Endothelial cell of umbilical vein (primary cell): ENCODE measurements around the gene H2AZ2. TPM values are rescaled to one million over a fixed set of nuclear protein-coding genes. Genes with fewer than 3 reads are reported as not detected.

Experiments
- BruUV-seq: library from RNA; stranded (reverse); fragments of 400-500 nt; replicated peaks from 2 replicates; lab custom pipeline; 2021; lab: Mats Ljungman, UMichigan
- CTCF ChIA-PET: fragments of 300-600, 350-600 bp; sonication (Branson Sonifier 250); formaldehyde crosslinking; loops from one replicate; lab custom pipeline; 2021; ENCODE audit warnings: antibody characterized with exemption, inconsistent platforms; lab: Charles Lee
- POLR2A ChIA-PET: fragments of 300-600, 350-600 bp; sonication (Branson Sonifier 250); formaldehyde crosslinking; loops from one replicate; lab custom pipeline; 2021; ENCODE audit warnings: antibody characterized with exemption, inconsistent platforms; lab: Charles Lee
- DNase-seq: peaks from one replicate; pipeline ENCODE4 v3.0.0-alpha.2; 2011; ENCODE audit warnings: low read depth, low spot score
- FAIRE-seq: peaks from 2 replicates; lab custom pipeline; 2011; peaks lifted over from hg19 to GRCh38; lab: Jason Lieb, UNC
- H2AFZ ChIP-seq: 2 replicates; pipeline ENCODE4 v1.6.0; 2012; ENCODE audit warnings: low read depth, low read length, control low read depth, inconsistent platforms
- H3K27ac ChIP-seq: 2 replicates; pipeline ENCODE4 v1.5.1; 2011; ENCODE audit warnings: low read depth, mild to moderate bottlenecking, control low read depth, low read length, moderate library complexity; ENCODE audit not compliant: insufficient read depth
- H3K27me3 ChIP-seq, 2 experiments: 2 replicates each; pipeline versions ENCODE4 v1.6.0 to v1.6.1; 2011; ENCODE audit warnings: low read length in 2 of 2, mixed read lengths in 1 of 2; ENCODE audit not compliant: control insufficient read depth in 2 of 2, insufficient read depth in 2 of 2
- H3K36me3 ChIP-seq, 2 experiments: 2 replicates in 1 of 2; 3 replicates in 1 of 2; pipeline ENCODE4 v1.5.1; 2011; ENCODE audit warnings: low read length in 2 of 2, mild to moderate bottlenecking in 1 of 2, moderate library complexity in 1 of 2; ENCODE audit not compliant: control insufficient read depth in 2 of 2, insufficient read depth in 2 of 2; ENCODE audit errors: extremely low read depth in 1 of 2
- H3K4me1 ChIP-seq: 3 replicates; pipeline ENCODE4 v1.5.1; 2011; ENCODE audit warnings: mild to moderate bottlenecking, low read length; ENCODE audit not compliant: control insufficient read depth, insufficient read depth; ENCODE audit errors: extremely low read depth
- H3K4me2 ChIP-seq: 2 replicates; pipeline ENCODE4 v1.6.1; 2011; ENCODE audit warnings: low read length, control low read depth, mixed read lengths; ENCODE audit not compliant: insufficient read depth
- H3K4me3 ChIP-seq, 3 experiments: fragments of 200-600 bp in 1 of 3; sonication (generic), shearing (Covaris generic) in 1 of 3; replicated peaks in 1 of 3; 2 replicates each; pipeline ENCODE4 v1.5.1; 2011 to 2016; ENCODE audit warnings: control low read depth in 3 of 3, low read length in 3 of 3, mild to moderate bottlenecking in 2 of 3, inconsistent platforms in 1 of 3, low read depth in 1 of 3, moderate library complexity in 1 of 3; ENCODE audit not compliant: insufficient read depth in 1 of 3
- H3K79me2 ChIP-seq: 2 replicates; pipeline ENCODE4 v1.6.0; 2012; ENCODE audit warnings: low read length, inconsistent platforms; ENCODE audit not compliant: control insufficient read depth, insufficient read depth
- H3K9ac ChIP-seq: replicated peaks from 2 replicates; pipeline ENCODE3; 2011; ENCODE audit warnings: low read length, control low read depth; ENCODE audit not compliant: insufficient read depth; ENCODE audit errors: extremely low read depth
- H3K9me1 ChIP-seq: replicated peaks from 3 replicates; pipeline ENCODE4 v1.6.0; 2011; ENCODE audit warnings: mild to moderate bottlenecking, low read length; ENCODE audit not compliant: control insufficient read depth, insufficient read depth; ENCODE audit errors: extremely low read depth
- H3K9me3 ChIP-seq: replicated peaks from 2 replicates; pipeline ENCODE4 v1.5.1; 2012; ENCODE audit warnings: low read length, inconsistent platforms; ENCODE audit not compliant: control insufficient read depth, insufficient read depth
- H4K20me1 ChIP-seq: replicated peaks from 2 replicates; pipeline ENCODE3; 2011; ENCODE audit warnings: mild to moderate bottlenecking, low read length; ENCODE audit not compliant: control insufficient read depth, insufficient read depth; ENCODE audit errors: extremely low read depth
- CTCF ChIP-seq, 2 donors: IDR thresholded peaks; 1 replicate in 1 of 2; 2 replicates in 1 of 2; pipeline ENCODE4 v1.5.1; 2011; ENCODE audit warnings: low read length in 2 of 2, mild to moderate bottlenecking in 2 of 2, moderate library complexity in 2 of 2, control low read depth in 1 of 2, inconsistent platforms in 1 of 2, low read depth in 1 of 2; ENCODE audit not compliant: insufficient read depth in 1 of 2; ENCODE audit errors: extremely low read depth in 1 of 2
- EZH2 ChIP-seq: IDR thresholded peaks from 2 replicates; pipeline ENCODE4 v1.6.1; 2012; ENCODE audit warnings: borderline replicate concordance, low read depth, mild to moderate bottlenecking, moderate library complexity, low read length, inconsistent platforms; ENCODE audit not compliant: severe bottlenecking
- FOS ChIP-seq: IDR thresholded peaks from 2 replicates; pipeline ENCODE4 v1.6.1; 2011; ENCODE audit warnings: mild to moderate bottlenecking, low read length, moderate library complexity, borderline replicate concordance; ENCODE audit not compliant: insufficient read depth
- GATA2 ChIP-seq: IDR thresholded peaks from 2 replicates; pipeline ENCODE4 v1.7.0; 2011; ENCODE audit warnings: low read depth, mild to moderate bottlenecking, moderate library complexity, mixed read lengths, low read length; ENCODE audit not compliant: insufficient read length, insufficient read depth
- JUN ChIP-seq: IDR thresholded peaks from 2 replicates; pipeline ENCODE4 v1.6.1; 2011; ENCODE audit warnings: borderline replicate concordance, low read depth; ENCODE audit not compliant: insufficient read length, insufficient read depth
- MAX ChIP-seq: IDR thresholded peaks from 2 replicates; pipeline ENCODE4 v1.6.1; 2011; ENCODE audit not compliant: insufficient read depth, insufficient read length
- MYC ChIP-seq: IDR thresholded peaks from one replicate; pipeline ENCODE4 v1.6.1; 2011; ENCODE audit warnings: mild to moderate bottlenecking, low read depth, low read length
- POLR2A ChIP-seq: IDR thresholded peaks from 2 replicates; pipeline ENCODE4 v1.6.1; 2012; ENCODE audit warnings: low read depth, mild to moderate bottlenecking, control low read depth, low read length
- POLR2AphosphoS5 ChIP-seq: IDR thresholded peaks from 2 replicates; pipeline ENCODE4 v1.6.1; 2012; ENCODE audit warnings: low read depth, mild to moderate bottlenecking, control low read depth, low read length, moderate library complexity; ENCODE audit not compliant: insufficient read depth
- dilution Hi-C: fragments of 300-500 bp; cut with MboI; formaldehyde crosslinking; loops from one replicate; pipeline ENCODE4 v1.15.0; 2019; ENCODE audit warnings: low sequenced_read_pairs; ENCODE audit not compliant: extremely low pct_ligation_motif_present
- intact Hi-C: fragments of 100-400 bp; cut with micrococcal nuclease; formaldehyde crosslinking; loops from one replicate; pipeline ENCODE4 v1.10.0; 2022
- polyA plus RNA-seq, 4 experiments: library from polyadenylated mRNA; depleted of rRNA in 3 of 4; stranded (reverse) in 3 of 4; unstranded in 1 of 4; fragments of >200 nt; gene quantifications; 2 replicates each; pipeline versions ENCODE4 v1.2.1 to v1.2.3, GENCODE V29; 2011 to 2012; ENCODE audit warnings: missing spikeins in 1 of 4
- total RNA-seq: library from RNA; stranded (reverse); gene quantifications from 2 replicates; pipeline ENCODE4 v1.2.3, GENCODE V29; 2021

H2AZ2 gene
- total and polyA plus RNA-seq, 2 donors (not counting 3 experiments of a cell fraction or from before 2014, with no cell fraction given): 225 to 232 TPM

- POLR2A ChIA-PET: no interaction called here
- Histone ChIP-seq H3K27ac (no peak overlapping the region), H3K9me3 (no peaks in the 10 kb centered on the region), H4K20me1 (no peaks in the 10 kb centered on the region), H3K27me3 (no peaks in the 10 kb centered on the region), H3K79me2 (no peaks in the 10 kb centered on the region), H3K9ac (no peak overlapping the region), H3K36me3 (no peaks in the 10 kb centered on the region), H2AFZ (no peak overlapping the region), H3K4me2 (no peak overlapping the region), H3K4me1 (no peaks in the 10 kb centered on the region), H3K4me3 (no peak overlapping the region), H3K9me1 (no peaks in the 10 kb centered on the region)
- intact Hi-C loops (no loop called here), dilution Hi-C loops (no loop called here)
- CTCF ChIA-PET: interaction anchor here (0.9 to 1.1 kb wide), 2 partner anchors 14 to 283 kb away, joined by 3 read pairs; no protein-coding TSS in a partner anchor
- BruUV-seq: no TSS peak
- no peak for TF ChIP-seq JUN
- TF ChIP-seq CTCF (IDR thresholded peaks at IDR 0.05; ENCODE audit: extremely low read depth in 1 of 2, insufficient read depth in 1 of 2, low read depth in 1 of 2, low read length in 2 of 2): no peak
- no peak for TF ChIP-seq POLR2A
- no peak for TF ChIP-seq MAX
- TF ChIP-seq MYC: no peak
- no peak for TF ChIP-seq FOS
- TF ChIP-seq EZH2: no peak
- no peak for TF ChIP-seq POLR2AphosphoS5
- no peak for TF ChIP-seq GATA2
- DNase-seq (no peak), FAIRE-seq (no peak)
Observed at GRCh38 chr7:44853391-44853790, 5.5 kb upstream of the H2AZ2 start.
